Activated B cell treated with CpG ODN at 0.5 μM for 24 hours (primary cell): ENCODE measurements around the gene SLC25A23. TPM values are rescaled to one million over a fixed set of nuclear protein-coding genes. Genes with fewer than 3 reads are reported as not detected.

Source experiments
- ATAC-seq: fragments of 200-7000 bp; cut with Tn5 transposase; one replicate; pipeline ENCODE4 v1.10.0; 2021; ENCODE audit warnings: low read depth, mild to moderate bottlenecking, moderate library complexity
- CTCF ChIA-PET: fragments of 350-600 bp; sonication (Branson Sonifier 250); formaldehyde crosslinking; loops from one replicate; lab custom pipeline; 2021; ENCODE audit warnings: antibody characterized with exemption; lab: Charles Lee
- POLR2A ChIA-PET: fragments of 350-600 bp; sonication (Branson Sonifier 250); formaldehyde crosslinking; loops from one replicate; lab custom pipeline; 2021; ENCODE audit warnings: antibody characterized with exemption; lab: Charles Lee
- DNase-seq: peaks from one replicate; pipeline ENCODE4 v3.0.0; 2022
- H3K27ac Mint-ChIP-seq: one replicate; pipeline ENCODE4 v1.8.0; 2020; ENCODE audit warnings: mixed read lengths
- H3K27me3 Mint-ChIP-seq: one replicate; pipeline ENCODE4 v1.8.0; 2021; ENCODE audit warnings: mixed read lengths
- H3K36me3 Mint-ChIP-seq: one replicate; pipeline ENCODE4 v1.8.0; 2021; ENCODE audit warnings: low read depth, mixed read lengths
- H3K4me1 Mint-ChIP-seq: one replicate; pipeline ENCODE4 v1.8.0; 2021; ENCODE audit warnings: mixed read lengths
- H3K4me3 Mint-ChIP-seq: one replicate; pipeline ENCODE4 v1.8.0; 2020; ENCODE audit warnings: mild to moderate bottlenecking, mixed read lengths
- H3K9me3 Mint-ChIP-seq: one replicate; pipeline ENCODE4 v1.8.0; 2020; ENCODE audit warnings: mixed read lengths
- intact Hi-C: fragments of 100-400 bp; cut with micrococcal nuclease; formaldehyde crosslinking; loops from one replicate; pipeline ENCODE4 v1.15.1; 2024
- total RNA-seq: library from RNA; stranded (reverse); gene quantifications from 2 replicates; pipeline ENCODE4 v1.2.3, GENCODE V29; 2022
- TF ChIP-seq, protein P1 (sequence below): fragments of 200-600 bp; IDR thresholded peaks from one replicate; pipeline ENCODE4 v1.8.0; 2022; ENCODE audit warnings: antibody characterized with exemption, mild to moderate bottlenecking

SLC25A23 gene
- total RNA-seq, 1 donor from 2014 or later, result 50.4 TPM

DNA sequence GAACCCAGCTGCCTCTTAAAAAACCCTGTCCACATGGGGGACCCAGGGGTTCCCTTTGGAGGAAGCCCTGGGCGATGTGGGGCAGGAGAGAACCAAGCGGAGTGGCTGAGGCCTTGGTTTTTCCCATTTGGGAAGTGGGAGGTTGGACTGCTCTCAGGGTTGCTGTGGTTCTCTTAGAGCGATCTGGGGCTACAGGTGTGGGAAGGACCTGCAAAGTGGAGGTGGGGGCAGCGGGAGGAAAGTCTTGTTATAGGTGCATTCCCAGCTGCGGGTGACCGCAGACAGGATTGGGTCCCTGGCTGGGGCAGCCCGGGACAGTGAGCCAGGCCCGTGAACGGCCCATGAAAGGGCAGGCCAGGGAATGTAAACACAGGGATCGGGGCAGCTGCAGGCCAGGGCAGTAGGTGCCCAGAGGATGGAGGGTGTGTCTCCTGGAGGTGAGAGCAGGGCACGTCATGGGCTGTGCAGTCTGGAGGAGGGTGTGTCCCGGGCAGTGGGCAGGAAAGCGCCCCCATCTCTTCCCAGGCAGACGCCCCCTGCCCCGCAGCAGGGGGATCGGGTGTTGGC is 814 bp downstream of the SLC25A23 start:
- no peak for ATAC-seq
- intact Hi-C loops, result no loop called here

DNA sequence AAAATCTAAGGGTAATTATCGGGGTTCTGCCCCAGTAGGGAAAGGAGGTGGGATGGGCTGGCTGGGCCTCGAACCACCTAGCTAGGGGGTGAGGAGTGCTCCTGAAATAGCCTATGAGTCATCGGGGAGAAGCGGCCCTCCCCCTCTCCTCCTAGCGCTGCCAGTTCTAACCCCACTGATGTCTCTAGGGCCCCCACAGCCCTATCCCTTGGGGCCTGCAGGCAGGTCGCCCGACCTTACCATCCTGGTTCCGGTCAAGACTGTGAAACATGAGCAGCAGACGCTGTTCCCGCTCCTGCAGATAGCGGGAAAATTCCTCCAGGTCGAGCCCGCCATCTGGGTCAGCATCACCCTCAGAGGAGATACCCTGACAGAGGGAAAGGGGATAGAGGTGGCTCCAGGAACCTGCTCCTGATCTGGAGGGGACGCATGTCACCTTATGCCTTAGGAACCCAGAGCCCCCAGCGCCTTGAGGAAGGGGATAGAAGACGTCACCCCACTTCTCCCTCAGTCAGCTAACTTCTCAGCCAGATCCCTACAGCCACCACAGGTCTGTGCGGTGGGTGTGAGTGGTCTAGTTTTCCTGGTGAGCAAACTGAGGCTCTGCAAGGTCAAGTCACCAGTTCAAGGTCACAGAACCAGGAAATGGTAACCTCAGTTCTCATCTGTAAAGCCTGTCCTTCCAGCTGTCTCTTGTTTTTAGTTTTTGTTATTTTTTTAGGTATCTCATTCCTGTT is 1.5 kb downstream of the SLC25A23 start:
- DNase-seq (no peak), ATAC-seq (no peak)
- intact Hi-C loops, result no loop called here
- ChIA-PET POLR2A (interaction anchor here (0.6 to 2.8 kb wide), 7 partner anchors 20 to 129 kb away, joined by 3 to 25 read pairs (median 5); partner anchors contain the start of genes DENND1C and KHSRP), CTCF (no interaction called here)
- H3K9me3 Mint-ChIP-seq, result peaks cover 2% of the 10 kb centered on the region
- peaks cover 30% of the 10 kb centered on the region for H3K4me1 Mint-ChIP-seq
- H3K27me3 Mint-ChIP-seq, result no peaks in the 10 kb centered on the region
- peak overlapping the region; percentile 76 for H3K27ac Mint-ChIP-seq
- peak overlapping the region; percentile 83 for H3K4me3 Mint-ChIP-seq
- H3K36me3 Mint-ChIP-seq, result peaks cover 31% of the 10 kb centered on the region
- TF ChIP-seq, protein P1, sequence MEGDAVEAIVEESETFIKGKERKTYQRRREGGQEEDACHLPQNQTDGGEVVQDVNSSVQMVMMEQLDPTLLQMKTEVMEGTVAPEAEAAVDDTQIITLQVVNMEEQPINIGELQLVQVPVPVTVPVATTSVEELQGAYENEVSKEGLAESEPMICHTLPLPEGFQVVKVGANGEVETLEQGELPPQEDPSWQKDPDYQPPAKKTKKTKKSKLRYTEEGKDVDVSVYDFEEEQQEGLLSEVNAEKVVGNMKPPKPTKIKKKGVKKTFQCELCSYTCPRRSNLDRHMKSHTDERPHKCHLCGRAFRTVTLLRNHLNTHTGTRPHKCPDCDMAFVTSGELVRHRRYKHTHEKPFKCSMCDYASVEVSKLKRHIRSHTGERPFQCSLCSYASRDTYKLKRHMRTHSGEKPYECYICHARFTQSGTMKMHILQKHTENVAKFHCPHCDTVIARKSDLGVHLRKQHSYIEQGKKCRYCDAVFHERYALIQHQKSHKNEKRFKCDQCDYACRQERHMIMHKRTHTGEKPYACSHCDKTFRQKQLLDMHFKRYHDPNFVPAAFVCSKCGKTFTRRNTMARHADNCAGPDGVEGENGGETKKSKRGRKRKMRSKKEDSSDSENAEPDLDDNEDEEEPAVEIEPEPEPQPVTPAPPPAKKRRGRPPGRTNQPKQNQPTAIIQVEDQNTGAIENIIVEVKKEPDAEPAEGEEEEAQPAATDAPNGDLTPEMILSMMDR, result no peak

More for the DNA sequence above, 814 bp downstream of the SLC25A23 start:
- Mint-ChIP-seq H3K27me3 (no peaks in the 10 kb centered on the region), H3K4me1 (peaks cover 30% of the 10 kb centered on the region), H3K36me3 (peaks cover 27% of the 10 kb centered on the region), H3K9me3 (no peaks in the 10 kb centered on the region), H3K4me3 (peak overlapping the region; percentile 83), H3K27ac (peak overlapping the region; percentile 21)
- ChIA-PET CTCF (interaction anchor here (1.7 kb wide), 1 partner anchor 22 kb away, joined by 4 read pairs; the partner anchor contains the start of gene DENND1C), POLR2A (interaction anchor here (0.6 to 2.8 kb wide), 9 partner anchors 20 to 129 kb away, joined by 3 to 25 read pairs (median 5); partner anchors contain the start of genes DENND1C and KHSRP)
- TF ChIP-seq, protein P1, result no peak
- no peak for DNase-seq

DNA sequence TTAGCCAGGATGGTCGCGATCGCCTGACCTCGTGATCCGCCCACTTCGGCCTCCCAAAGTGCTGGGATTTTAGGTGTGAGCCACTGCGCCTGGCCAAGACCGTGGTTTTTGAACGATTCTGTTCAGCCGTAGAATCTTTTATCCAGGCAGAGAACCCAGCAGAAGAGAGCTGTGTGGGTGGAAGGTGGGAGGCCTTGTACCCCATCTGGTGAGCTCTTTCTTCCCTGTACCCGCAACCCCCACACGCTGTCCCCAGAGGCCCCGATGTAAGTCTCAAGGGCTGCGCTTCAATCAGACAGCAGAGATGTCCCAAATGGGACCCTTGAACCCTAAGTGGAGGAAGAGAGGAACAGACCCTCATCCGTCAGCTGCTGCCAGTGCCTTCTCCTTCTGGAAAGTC is 3.7 kb downstream of the SLC25A23 start:
- Mint-ChIP-seq H3K4me3 (no peak overlapping the region), H3K4me1 (peaks cover 26% of the 10 kb centered on the region), H3K27me3 (no peaks in the 10 kb centered on the region), H3K9me3 (peaks cover 2% of the 10 kb centered on the region), H3K36me3 (peaks cover 31% of the 10 kb centered on the region), H3K27ac (no peak overlapping the region)
- intact Hi-C loops, result no loop called here
- TF ChIP-seq, protein P1, result no peak
- DNase-seq, result no peak
- no peak for ATAC-seq
- POLR2A ChIA-PET, result no interaction called here
- CTCF ChIA-PET, result no interaction called here

DNA sequence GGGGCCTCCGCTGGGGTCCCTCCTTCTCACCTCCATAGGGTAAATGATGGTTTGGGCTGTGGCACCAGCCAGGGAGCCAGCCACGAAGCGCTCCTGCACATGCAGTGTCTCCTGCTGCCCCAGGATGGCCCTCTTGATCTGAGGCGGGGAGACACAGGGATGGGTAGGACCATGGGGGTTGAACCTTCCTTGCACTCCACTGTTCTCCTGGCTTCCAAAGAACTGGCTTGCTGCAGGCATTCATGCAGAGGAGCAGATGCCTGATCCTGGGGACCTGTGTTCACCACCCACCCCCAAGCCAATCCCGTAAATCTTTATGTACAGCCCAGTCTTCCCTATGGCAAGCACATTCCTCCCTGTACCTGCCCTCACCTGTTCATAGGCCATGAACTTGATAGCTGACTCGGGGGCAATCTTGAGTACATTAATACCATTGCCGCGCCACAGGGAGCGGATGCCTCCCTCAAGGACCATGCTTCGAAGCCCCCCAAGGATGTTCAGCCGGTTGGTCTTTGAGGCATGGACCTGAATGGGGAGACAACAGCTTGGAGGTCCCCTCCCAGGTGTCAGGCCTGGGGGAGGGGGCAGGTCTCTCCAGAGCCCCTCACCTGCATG is 5.5 kb downstream of the SLC25A23 start:
- intact Hi-C loops, result no loop called here
- ChIA-PET POLR2A (no interaction called here), CTCF (no interaction called here)
- TF ChIP-seq, protein P1, result no peak
- Mint-ChIP-seq H3K4me3 (no peak overlapping the region), H3K36me3 (peaks cover 30% of the 10 kb centered on the region), H3K4me1 (peaks cover 19% of the 10 kb centered on the region), H3K9me3 (peaks cover 2% of the 10 kb centered on the region), H3K27ac (no peak overlapping the region), H3K27me3 (no peaks in the 10 kb centered on the region)
- ATAC-seq, result no peak
- DNase-seq, result no peak

DNA sequence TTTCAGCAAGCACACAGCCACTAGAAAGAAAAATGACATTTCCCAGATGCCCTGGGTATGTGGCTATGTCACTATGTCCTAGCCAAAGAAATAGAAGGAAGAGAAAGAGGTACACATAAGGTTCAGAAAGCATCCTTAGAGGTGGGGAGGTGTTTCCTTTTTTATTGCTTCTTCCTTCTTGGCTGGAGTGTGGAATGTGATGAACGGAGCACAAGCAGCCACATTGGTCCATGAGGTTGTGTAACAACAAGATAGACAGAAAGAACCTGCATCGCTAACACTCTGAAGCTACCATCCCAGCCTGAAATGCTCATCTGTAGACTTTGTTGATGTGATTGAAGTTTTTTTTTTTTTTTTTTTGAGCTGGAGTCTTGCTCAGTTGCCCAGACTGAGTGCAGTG is 6.7 kb downstream of the SLC25A23 start:
- peaks cover 27% of the 10 kb centered on the region for H3K36me3 Mint-ChIP-seq
- POLR2A ChIA-PET, result interaction anchor here (0.7 kb wide), 1 partner anchor 28 kb away, joined by 3 read pairs; the partner anchor contains the start of gene KHSRP
- no peak overlapping the region for H3K27ac Mint-ChIP-seq
- CTCF ChIA-PET, result no interaction called here
- intact Hi-C loops, result no loop called here
- TF ChIP-seq, protein P1, result no peak
- H3K9me3 Mint-ChIP-seq, result peaks cover 2% of the 10 kb centered on the region
- ATAC-seq (no peak), DNase-seq (no peak)
- no peaks in the 10 kb centered on the region for H3K27me3 Mint-ChIP-seq
- no peak overlapping the region for H3K4me3 Mint-ChIP-seq
- peaks cover 8% of the 10 kb centered on the region for H3K4me1 Mint-ChIP-seq
